ENCODE measurements around the gene WDR47. TPM values are rescaled to one million over a fixed set of nuclear protein-coding genes. Genes with fewer than 3 reads are reported as not detected.

The WDR47 gene
- 12.0 and 12.5 TPM in 2 replicates for total RNA-seq

GRCh38 chr1:109041621-109042468 lies at the start of gene WDR47:
Gene WDR47 (minus strand): TSS chr1:109042102. CDS start chr1:109023512, 18,590 bp downstream.

GRCh38 chr1:109090196-109091077 lies 48.5 kb upstream of the WDR47 start, which contains the start of gene TMEM167B:
Gene TMEM167B (plus strand): TSS chr1:109090764. CDS start chr1:109090873, 109 bp downstream.

GRCh38 chr1:109075531-109076490 lies 33.9 kb upstream of the WDR47 start, which contains the start of gene TAF13:
Gene TAF13 (minus strand): TSS chr1:109076003. CDS start chr1:109075947, 56 bp downstream.

GRCh38 chr1:108963052-108963686 lies 78.7 kb downstream of the WDR47 start, which contains the start of gene CLCC1:
Gene CLCC1 (minus strand): TSS chr1:108963484. CDS start chr1:108950437, 13,047 bp downstream.

Other genes starting within 250 kb of the WDR47 start
- not detected in 2 replicates for gene AKNAD1, start 185.0 kb downstream of the WDR47 start, total RNA-seq
- gene GPSM2, start 165.1 kb downstream of the WDR47 start, total RNA-seq: 19.5 and 23.0 TPM in 2 replicates
- gene CLCC1, start 78.6 kb downstream of the WDR47 start, total RNA-seq: 22.4 and 27.6 TPM in 2 replicates
- gene TAF13, start 33.9 kb upstream of the WDR47 start, total RNA-seq: 40.0 and 41.4 TPM in 2 replicates
- 12.3 and 13.1 TPM in 2 replicates for gene TMEM167B, start 48.7 kb upstream of the WDR47 start, total RNA-seq
- gene ELAPOR1, start 72.0 kb upstream of the WDR47 start, total RNA-seq: 0.67 and 0.69 TPM in 2 replicates
- 198 and 221 TPM in 2 replicates for gene SARS1, start 171.8 kb upstream of the WDR47 start, total RNA-seq
- gene CELSR2, start 207.4 kb upstream of the WDR47 start, total RNA-seq: 0.25 and 0.27 TPM in 2 replicates
- gene PSRC1, start 241.0 kb upstream of the WDR47 start, total RNA-seq: 18.6 and 19.3 TPM in 2 replicates